Adrenal gland (tissue), 12 donors: Measurements from ENCODE around the gene DAPL1. TPM values are rescaled to one million over a fixed set of nuclear protein-coding genes. Genes with fewer than 3 reads are reported as not detected.

Experiments
- DNase-seq, 7 donors: peaks; one replicate each; pipeline ENCODE4 v3.0.0-alpha.2; 2019 to 2020
- H3K27ac ChIP-seq, 5 donors: fragments of 200-600 bp; sonication (generic) in 4 of 5; 1 replicate in 3 of 5; 2 replicates in 2 of 5; pipeline versions ENCODE4 v1.5.1 to v1.8.0; 2016 to 2020; ENCODE audit warnings: mild to moderate bottlenecking in 1 of 5
- H3K27me3 ChIP-seq: fragments of 200-600 bp; 2 replicates; pipeline ENCODE4 v1.8.0; 2021
- H3K36me3 ChIP-seq, 2 donors: fragments of 200-600 bp; replicated peaks in 1 of 2; 1 replicate in 1 of 2; 2 replicates in 1 of 2; pipeline versions ENCODE4 v1.5.1 to v1.8.0; 2018 to 2022
- H3K4me1 ChIP-seq, 2 donors: fragments of 200-600 bp; replicated peaks in 1 of 2; 1 replicate in 1 of 2; 2 replicates in 1 of 2; pipeline versions ENCODE4 v1.5.1 to v1.8.0; 2018 to 2021
- H3K4me3 ChIP-seq, 4 donors: fragments of 200-600 bp; sonication (generic) in 3 of 4; one replicate each; pipeline ENCODE4 v1.5.1; 2016 to 2018
- H3K9me3 ChIP-seq, 3 donors: fragments of 200-600 bp; sonication (generic) in 1 of 3; replicated peaks in 1 of 3; 1 replicate in 2 of 3; 2 replicates in 1 of 3; pipeline versions ENCODE4 v1.5.1 to v1.8.0; 2016 to 2021
- POLR2A ChIP-seq, 2 donors: fragments of 450-650 bp; IDR thresholded peaks; one replicate each; pipeline ENCODE4 v1.6.1; 2017; ENCODE audit warnings: antibody characterized with exemption in 2 of 2, mild to moderate bottlenecking in 2 of 2, moderate library complexity in 1 of 2
- WGBS, 4 donors: extraction: QIAGEN DNeasy Blood & Tissue Kit in 2 of 4; methylation state at CpG; one replicate each; pipeline versions ENCODE4 v1.1.5 to v1.1.7; 2013 to 2017; 5-methylcytosine and 5-hydroxymethylcytosine counted together
- intact Hi-C, 2 donors: fragments of 100-400 bp; cut with DNase I; formaldehyde crosslinking; loops; one replicate each; pipeline versions ENCODE4 v1.14.1 to v1.15.0; 2022 to 2023
- polyA plus RNA-seq, 3 donors: library from polyadenylated mRNA; stranded (reverse); fragments of 200-250 nt in 2 of 3; fragments of 350-450 nt in 1 of 3; fragmentation: Illumina TruSeq in 1 of 3; extraction: RNeasy Lipid Tissue Mini Kit (QIAGEN cat#74804) in 1 of 3; gene quantifications; one replicate each; pipeline ENCODE4 v1.2.3, GENCODE V29; 2013 to 2014
- total RNA-seq, 9 donors: library from RNA; depleted of rRNA in 4 of 9; stranded (reverse); fragments of >200 nt in 4 of 9; fragments of 120-200 nt in 1 of 9; fragmentation: NEBNext Ultra II Directional in 1 of 9; extraction: Animal tissue kit (Norgen Biotek cat#: 25700) in 1 of 9; gene quantifications; one replicate each; pipeline versions ENCODE4 v1.1.0 to v1.2.4, GENCODE V29; 2013 to 2023
- TF ChIP-seq, protein P1 (sequence below), 6 experiments: fragments of 450-650 bp in 4 of 6; fragments of 200-600 bp in 2 of 6; sonication (generic) in 1 of 6; IDR thresholded peaks; 1 replicate in 5 of 6; 2 replicates in 1 of 6; pipeline versions ENCODE4 v1.5.1 to v1.8.0; 2016 to 2021; ENCODE audit warnings: antibody characterized with exemption in 6 of 6, mild to moderate bottlenecking in 2 of 6, moderate library complexity in 1 of 6
- donor health status: healthy with polysubstance abuse.
- donor health status: Bipolar disorder and iron deficiency.
- donor health status: DM: yes; HTN: yes; CAD: no.
- donor health status: DM: no; HTN: no; CAD: no.
- donor health status: DM: no; HTN: no; CAD: no.
- donor health status: DM: yes; HTN: yes; CAD: no.

The DAPL1 gene
- total and polyA plus RNA-seq, 12 donors, result 0.50 to 177 (median 35.4) TPM

DNA sequence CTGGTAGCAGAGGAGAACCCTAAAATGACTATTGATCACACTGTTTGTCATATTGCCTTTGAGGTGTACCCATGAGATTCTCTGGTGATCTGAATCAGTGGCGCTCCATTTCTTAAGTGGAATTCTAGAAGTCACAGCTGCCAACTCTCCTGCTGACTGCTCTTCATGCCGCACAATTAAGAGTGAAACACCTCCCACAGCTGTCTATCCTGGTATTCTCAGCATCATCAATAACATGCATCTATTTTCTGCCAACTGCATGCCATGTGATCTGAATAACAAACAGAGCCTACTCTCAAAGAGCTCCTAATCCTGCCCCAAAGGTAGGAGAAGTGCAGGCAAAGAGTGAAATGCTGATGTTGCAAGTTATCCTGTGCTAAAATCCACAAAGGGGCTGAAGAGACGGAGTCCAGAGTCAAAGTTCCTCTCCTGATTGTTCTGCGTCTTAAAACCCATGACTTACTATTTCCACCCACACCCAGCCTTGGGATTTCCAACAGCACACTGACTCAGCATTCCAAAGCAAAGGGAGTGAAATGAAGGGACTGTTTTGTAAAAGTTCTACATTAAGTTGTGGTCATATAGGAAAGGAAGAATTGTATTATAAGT lies 13.7 kb upstream of the DAPL1 start:
- peak in 4 of 7 donors; percentile 34 to 63 (median 42) for DNase-seq

DNA sequence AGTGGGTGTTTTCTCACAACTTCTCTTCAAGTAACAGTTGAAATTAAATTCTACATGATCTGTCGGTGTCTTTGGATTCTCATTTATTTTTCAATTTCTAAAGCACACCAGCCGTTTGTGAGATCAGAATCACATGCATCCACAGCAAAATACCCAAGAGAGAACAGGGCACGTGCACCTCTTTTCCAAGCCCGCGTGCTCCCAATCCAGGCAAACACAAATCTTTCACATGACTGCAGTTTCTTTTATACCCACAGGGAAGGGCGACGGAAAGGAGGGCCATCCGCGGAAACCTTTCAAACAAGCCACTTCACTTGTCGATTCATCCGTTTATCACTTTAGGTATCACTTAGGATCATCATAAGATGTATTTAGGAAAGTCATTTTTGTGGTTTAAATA lies 13.0 kb upstream of the DAPL1 start:
- Histone ChIP-seq H3K27ac (no peak overlapping the region), H3K27me3 (no peaks in the 10 kb centered on the region), H3K36me3 (no peaks in the 10 kb centered on the region), H3K4me1 (no peaks in the 10 kb centered on the region), H3K9me3 (no peaks in the 10 kb centered on the region), H3K4me3 (no peak overlapping the region)
- intact Hi-C loops, result no loop called here
- DNase-seq, result no peak
- WGBS, 4 donors, result 90 to 93% (median 91%) methylated on average over 11 of the region's 11 CpGs
- TF ChIP-seq, protein P1, sequence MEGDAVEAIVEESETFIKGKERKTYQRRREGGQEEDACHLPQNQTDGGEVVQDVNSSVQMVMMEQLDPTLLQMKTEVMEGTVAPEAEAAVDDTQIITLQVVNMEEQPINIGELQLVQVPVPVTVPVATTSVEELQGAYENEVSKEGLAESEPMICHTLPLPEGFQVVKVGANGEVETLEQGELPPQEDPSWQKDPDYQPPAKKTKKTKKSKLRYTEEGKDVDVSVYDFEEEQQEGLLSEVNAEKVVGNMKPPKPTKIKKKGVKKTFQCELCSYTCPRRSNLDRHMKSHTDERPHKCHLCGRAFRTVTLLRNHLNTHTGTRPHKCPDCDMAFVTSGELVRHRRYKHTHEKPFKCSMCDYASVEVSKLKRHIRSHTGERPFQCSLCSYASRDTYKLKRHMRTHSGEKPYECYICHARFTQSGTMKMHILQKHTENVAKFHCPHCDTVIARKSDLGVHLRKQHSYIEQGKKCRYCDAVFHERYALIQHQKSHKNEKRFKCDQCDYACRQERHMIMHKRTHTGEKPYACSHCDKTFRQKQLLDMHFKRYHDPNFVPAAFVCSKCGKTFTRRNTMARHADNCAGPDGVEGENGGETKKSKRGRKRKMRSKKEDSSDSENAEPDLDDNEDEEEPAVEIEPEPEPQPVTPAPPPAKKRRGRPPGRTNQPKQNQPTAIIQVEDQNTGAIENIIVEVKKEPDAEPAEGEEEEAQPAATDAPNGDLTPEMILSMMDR (IDR thresholded peaks at IDR 0.05), result no peak
- TF ChIP-seq POLR2A (IDR thresholded peaks at IDR 0.05), result no peak

More for the DNA sequence above, 13.7 kb upstream of the DAPL1 start:
- Histone ChIP-seq H3K9me3 (no peaks in the 10 kb centered on the region), H3K36me3 (no peaks in the 10 kb centered on the region), H3K27ac (peak overlapping the region in 1 of 5 donors; percentile 27), H3K27me3 (no peaks in the 10 kb centered on the region), H3K4me3 (no peak overlapping the region), H3K4me1 (no peaks in the 10 kb centered on the region)
- WGBS, 4 donors, result 52 to 58% (median 56%) methylated on average over 4 of the region's 4 CpGs
- intact Hi-C loops, result no loop called here
- TF ChIP-seq, protein P1 (IDR thresholded peaks at IDR 0.05), result no peak
- TF ChIP-seq POLR2A (IDR thresholded peaks at IDR 0.05), result no peak

GRCh38 chr2:158782616-158783015 lies 12.5 kb upstream of the DAPL1 start:
- intact Hi-C loops, result no loop called here
- H3K4me3 ChIP-seq, result no peak overlapping the region
- 80 to 96% (median 91%) methylated on average over 5 of the region's 5 CpGs for WGBS, 4 donors
- TF ChIP-seq, protein P1 (IDR thresholded peaks at IDR 0.05), result no peak
- no peak for TF ChIP-seq POLR2A (IDR thresholded peaks at IDR 0.05)
- no peaks in the 10 kb centered on the region for H3K27me3 ChIP-seq
- DNase-seq, result no peak
- H3K9me3 ChIP-seq, result no peaks in the 10 kb centered on the region
- no peaks in the 10 kb centered on the region for H3K36me3 ChIP-seq
- no peaks in the 10 kb centered on the region for H3K4me1 ChIP-seq
- H3K27ac ChIP-seq, result no peak overlapping the region

- DNase-seq, result no peak
- no peak overlapping the region for H3K4me3 ChIP-seq
- H3K9me3 ChIP-seq, result no peaks in the 10 kb centered on the region
- no peaks in the 10 kb centered on the region for H3K36me3 ChIP-seq
- no peak overlapping the region for H3K27ac ChIP-seq
- TF ChIP-seq POLR2A (IDR thresholded peaks at IDR 0.05), result no peak
- TF ChIP-seq, protein P1 (IDR thresholded peaks at IDR 0.05), result no peak
- intact Hi-C loops, result no loop called here
- WGBS, 4 donors, result 66 to 74% (median 70%) methylated on average over 2 of the region's 2 CpGs
- no peaks in the 10 kb centered on the region for H3K27me3 ChIP-seq
- no peaks in the 10 kb centered on the region for H3K4me1 ChIP-seq
These were observed 11.2 kb upstream of the DAPL1 start for GRCh38 chr2:158783923-158784322.
